ENCODE data around the gene POU3F3. TPM values are rescaled to one million over a fixed set of nuclear protein-coding genes. Genes with fewer than 3 reads are reported as not detected.

Gene POU3F3
- total and polyA plus RNA-seq, 2 of the 8 experiments (the other 6 are each of a cell fraction or from before 2014, with no cell fraction given) = 0.09 TPM; not detected in 1

DNA sequence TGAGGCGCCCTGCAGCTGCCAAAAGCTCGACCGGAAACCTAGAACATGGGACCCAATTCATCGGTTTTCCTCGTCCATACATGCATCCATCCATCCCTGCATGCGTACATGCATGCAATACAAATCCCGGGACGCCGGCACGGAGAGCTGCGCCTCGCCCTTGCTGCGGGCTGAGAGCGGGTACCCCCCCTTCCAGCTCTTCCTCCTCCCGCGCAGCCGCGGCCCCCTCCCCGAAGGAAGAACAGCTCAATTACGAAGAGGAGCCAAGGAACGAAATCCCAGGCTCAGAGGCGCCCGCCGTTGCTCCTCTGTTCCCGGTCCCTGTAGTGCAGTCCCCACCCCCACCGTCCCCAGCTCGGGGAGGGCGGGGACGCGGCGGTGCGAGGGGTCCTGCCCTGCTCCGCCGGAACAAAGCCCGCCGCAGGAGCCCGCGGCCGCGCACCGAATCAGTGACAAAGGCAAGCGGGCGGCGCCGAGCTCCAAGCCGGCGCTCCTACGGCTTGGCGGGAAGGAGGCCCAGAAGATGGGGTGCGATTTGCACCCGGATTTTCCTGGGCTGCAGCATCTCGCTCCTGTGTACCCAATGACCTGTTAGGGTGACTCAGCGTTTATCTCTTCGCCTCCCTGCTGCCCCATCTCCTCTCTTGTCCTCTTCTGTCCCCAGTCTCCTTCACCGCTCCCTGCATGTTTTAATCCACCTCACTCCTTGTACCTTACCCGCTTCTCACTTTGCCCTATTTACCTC, 8.9 kb upstream of the POU3F3 start (continued):
- TF ChIP-seq, protein P1, sequence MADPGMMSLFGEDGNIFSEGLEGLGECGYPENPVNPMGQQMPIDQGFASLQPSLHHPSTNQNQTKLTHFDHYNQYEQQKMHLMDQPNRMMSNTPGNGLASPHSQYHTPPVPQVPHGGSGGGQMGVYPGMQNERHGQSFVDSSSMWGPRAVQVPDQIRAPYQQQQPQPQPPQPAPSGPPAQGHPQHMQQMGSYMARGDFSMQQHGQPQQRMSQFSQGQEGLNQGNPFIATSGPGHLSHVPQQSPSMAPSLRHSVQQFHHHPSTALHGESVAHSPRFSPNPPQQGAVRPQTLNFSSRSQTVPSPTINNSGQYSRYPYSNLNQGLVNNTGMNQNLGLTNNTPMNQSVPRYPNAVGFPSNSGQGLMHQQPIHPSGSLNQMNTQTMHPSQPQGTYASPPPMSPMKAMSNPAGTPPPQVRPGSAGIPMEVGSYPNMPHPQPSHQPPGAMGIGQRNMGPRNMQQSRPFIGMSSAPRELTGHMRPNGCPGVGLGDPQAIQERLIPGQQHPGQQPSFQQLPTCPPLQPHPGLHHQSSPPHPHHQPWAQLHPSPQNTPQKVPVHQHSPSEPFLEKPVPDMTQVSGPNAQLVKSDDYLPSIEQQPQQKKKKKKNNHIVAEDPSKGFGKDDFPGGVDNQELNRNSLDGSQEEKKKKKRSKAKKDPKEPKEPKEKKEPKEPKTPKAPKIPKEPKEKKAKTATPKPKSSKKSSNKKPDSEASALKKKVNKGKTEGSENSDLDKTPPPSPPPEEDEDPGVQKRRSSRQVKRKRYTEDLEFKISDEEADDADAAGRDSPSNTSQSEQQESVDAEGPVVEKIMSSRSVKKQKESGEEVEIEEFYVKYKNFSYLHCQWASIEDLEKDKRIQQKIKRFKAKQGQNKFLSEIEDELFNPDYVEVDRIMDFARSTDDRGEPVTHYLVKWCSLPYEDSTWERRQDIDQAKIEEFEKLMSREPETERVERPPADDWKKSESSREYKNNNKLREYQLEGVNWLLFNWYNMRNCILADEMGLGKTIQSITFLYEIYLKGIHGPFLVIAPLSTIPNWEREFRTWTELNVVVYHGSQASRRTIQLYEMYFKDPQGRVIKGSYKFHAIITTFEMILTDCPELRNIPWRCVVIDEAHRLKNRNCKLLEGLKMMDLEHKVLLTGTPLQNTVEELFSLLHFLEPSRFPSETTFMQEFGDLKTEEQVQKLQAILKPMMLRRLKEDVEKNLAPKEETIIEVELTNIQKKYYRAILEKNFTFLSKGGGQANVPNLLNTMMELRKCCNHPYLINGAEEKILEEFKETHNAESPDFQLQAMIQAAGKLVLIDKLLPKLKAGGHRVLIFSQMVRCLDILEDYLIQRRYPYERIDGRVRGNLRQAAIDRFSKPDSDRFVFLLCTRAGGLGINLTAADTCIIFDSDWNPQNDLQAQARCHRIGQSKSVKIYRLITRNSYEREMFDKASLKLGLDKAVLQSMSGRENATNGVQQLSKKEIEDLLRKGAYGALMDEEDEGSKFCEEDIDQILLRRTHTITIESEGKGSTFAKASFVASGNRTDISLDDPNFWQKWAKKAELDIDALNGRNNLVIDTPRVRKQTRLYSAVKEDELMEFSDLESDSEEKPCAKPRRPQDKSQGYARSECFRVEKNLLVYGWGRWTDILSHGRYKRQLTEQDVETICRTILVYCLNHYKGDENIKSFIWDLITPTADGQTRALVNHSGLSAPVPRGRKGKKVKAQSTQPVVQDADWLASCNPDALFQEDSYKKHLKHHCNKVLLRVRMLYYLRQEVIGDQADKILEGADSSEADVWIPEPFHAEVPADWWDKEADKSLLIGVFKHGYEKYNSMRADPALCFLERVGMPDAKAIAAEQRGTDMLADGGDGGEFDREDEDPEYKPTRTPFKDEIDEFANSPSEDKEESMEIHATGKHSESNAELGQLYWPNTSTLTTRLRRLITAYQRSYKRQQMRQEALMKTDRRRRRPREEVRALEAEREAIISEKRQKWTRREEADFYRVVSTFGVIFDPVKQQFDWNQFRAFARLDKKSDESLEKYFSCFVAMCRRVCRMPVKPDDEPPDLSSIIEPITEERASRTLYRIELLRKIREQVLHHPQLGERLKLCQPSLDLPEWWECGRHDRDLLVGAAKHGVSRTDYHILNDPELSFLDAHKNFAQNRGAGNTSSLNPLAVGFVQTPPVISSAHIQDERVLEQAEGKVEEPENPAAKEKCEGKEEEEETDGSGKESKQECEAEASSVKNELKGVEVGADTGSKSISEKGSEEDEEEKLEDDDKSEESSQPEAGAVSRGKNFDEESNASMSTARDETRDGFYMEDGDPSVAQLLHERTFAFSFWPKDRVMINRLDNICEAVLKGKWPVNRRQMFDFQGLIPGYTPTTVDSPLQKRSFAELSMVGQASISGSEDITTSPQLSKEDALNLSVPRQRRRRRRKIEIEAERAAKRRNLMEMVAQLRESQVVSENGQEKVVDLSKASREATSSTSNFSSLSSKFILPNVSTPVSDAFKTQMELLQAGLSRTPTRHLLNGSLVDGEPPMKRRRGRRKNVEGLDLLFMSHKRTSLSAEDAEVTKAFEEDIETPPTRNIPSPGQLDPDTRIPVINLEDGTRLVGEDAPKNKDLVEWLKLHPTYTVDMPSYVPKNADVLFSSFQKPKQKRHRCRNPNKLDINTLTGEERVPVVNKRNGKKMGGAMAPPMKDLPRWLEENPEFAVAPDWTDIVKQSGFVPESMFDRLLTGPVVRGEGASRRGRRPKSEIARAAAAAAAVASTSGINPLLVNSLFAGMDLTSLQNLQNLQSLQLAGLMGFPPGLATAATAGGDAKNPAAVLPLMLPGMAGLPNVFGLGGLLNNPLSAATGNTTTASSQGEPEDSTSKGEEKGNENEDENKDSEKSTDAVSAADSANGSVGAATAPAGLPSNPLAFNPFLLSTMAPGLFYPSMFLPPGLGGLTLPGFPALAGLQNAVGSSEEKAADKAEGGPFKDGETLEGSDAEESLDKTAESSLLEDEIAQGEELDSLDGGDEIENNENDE (IDR thresholded peaks at IDR 0.05; ENCODE audit: insufficient replicate concordance, low read length) = no peak
